ENCODE measurements around the gene TBC1D20. TPM values are rescaled to one million over a fixed set of nuclear protein-coding genes. Genes with fewer than 3 reads are reported as not detected.
"Not testable (repeated sequence)": the region's sequence is repeated elsewhere in the genome, so short reads cannot be mapped to it uniquely, and the experiment has no call there.

The TBC1D20 gene, protein sequence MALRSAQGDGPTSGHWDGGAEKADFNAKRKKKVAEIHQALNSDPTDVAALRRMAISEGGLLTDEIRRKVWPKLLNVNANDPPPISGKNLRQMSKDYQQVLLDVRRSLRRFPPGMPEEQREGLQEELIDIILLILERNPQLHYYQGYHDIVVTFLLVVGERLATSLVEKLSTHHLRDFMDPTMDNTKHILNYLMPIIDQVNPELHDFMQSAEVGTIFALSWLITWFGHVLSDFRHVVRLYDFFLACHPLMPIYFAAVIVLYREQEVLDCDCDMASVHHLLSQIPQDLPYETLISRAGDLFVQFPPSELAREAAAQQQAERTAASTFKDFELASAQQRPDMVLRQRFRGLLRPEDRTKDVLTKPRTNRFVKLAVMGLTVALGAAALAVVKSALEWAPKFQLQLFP
- total RNA-seq (ENCODE audit: low replicate concordance), result 31.8 and 33.2 TPM in 2 replicates
- long read RNA-seq, partial matches to known transcripts, result 3 of 9 reads
- long read RNA-seq, other reads (novel, unspliced or antisense), result 6 of 9 reads

DNA sequence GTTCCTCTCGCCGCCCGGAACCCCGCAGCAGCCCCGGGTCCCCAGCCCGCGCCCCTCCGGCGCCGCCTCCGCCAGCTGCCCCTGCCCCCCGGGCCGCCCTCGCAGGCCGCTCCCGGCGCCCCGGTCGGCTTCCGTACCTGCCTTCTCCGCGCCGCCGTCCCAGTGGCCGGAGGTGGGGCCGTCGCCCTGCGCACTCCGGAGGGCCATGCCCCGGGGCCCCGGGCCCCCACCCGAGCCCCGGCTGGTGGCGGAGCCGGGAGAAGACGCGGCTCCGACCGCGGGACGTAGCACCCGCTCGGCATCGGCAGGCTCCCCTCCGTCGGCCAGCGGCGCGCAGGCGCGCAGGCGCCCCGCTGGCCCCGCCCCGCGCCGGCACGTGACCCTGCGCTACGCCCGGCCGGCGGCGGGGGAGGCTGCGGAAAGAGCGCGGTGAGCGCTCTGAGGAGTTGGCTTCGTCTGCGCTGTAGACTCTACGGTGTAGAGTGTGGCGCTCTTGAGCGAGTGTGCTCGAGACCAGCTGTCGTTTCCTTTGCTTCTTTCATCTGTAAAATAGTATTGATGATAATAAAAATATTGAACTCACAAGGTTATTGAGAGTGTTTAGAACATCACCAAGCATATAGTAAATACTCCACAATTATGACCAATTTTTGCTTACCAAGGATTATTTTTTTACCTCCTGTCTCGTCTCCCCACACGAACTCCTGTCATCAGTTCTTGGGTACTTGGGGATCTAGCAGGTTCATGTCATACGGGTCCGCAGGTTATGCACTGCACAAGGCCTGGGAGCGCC, at the start of gene TBC1D20:
Gene TBC1D20, minus strand, starts transcription at position 335 of the 793 bp plus-strand sequence. Its CDS starts 128 bp downstream, at position 207.
- peaks cover 6% of the 10 kb centered on the region for H3K27me3 Mint-ChIP-seq
- peaks cover 31% of the 10 kb centered on the region for H3K4me1 Mint-ChIP-seq (ENCODE audit: unreplicated experiment)
- peak; percentile 13 for TF ChIP-seq CTCF (conservative IDR thresholded peaks at IDR 0.05)
- peaks cover 2% of the 10 kb centered on the region for H3K9me3 Mint-ChIP-seq
- DNase-seq (ENCODE audit: extremely low spot score, unreplicated experiment), result peak; percentile 89
- peak within 1 kb of the TSS; percentile 93 for H3K27ac Mint-ChIP-seq
- H3K36me3 Mint-ChIP-seq, result no peaks in the 10 kb centered on the region
- H3K4me3 Mint-ChIP-seq, result peak within 1 kb of the TSS; percentile 98

- H3K27me3 Mint-ChIP-seq; H3K9me3 Mint-ChIP-seq; H3K4me3 Mint-ChIP-seq; DNase-seq (ENCODE audit: extremely low spot score, unreplicated experiment): not testable (repeated sequence)
- Mint-ChIP-seq H3K27ac (peak overlapping the region; percentile 68), H3K4me1 (ENCODE audit: unreplicated experiment) (peaks cover 26% of the 10 kb centered on the region), H3K36me3 (peaks cover 47% of the 10 kb centered on the region)
Measured at GRCh38 chr20:510328-511057, 48.2 kb upstream of the TBC1D20 start.

DNA sequence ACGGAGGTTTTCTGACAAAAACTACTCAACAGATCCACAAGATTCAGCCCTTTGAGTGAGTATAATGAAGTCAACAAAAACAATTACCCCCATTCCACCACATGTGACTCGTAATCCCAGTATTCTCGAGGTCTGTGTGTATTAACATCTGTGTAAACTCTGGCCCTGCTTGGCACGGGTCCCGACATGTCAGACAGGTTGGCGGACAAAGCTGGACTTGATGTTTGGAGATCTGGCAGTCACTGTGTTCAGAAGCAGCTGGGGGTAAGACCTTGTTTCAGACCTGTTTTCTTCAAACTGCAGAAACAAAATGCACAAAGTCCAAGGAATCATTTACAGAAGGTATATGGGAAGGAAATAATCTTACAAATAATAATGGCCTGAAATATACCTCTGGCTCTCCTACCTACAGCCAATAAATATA, 46.0 kb upstream of the TBC1D20 start:
- H3K9me3 Mint-ChIP-seq; DNase-seq (ENCODE audit: extremely low spot score, unreplicated experiment); H3K27ac Mint-ChIP-seq; H3K27me3 Mint-ChIP-seq; H3K4me3 Mint-ChIP-seq: not testable (repeated sequence)
- H3K36me3 Mint-ChIP-seq, result peaks cover 34% of the 10 kb centered on the region
- peaks cover 14% of the 10 kb centered on the region for H3K4me1 Mint-ChIP-seq (ENCODE audit: unreplicated experiment)

GRCh38 chr20:507761-508332, 45.5 kb upstream of the TBC1D20 start:
- peaks cover 39% of the 10 kb centered on the region for H3K36me3 Mint-ChIP-seq
- no peaks in the 10 kb centered on the region for H3K27me3 Mint-ChIP-seq
- H3K4me3 Mint-ChIP-seq, result no peak overlapping the region
- H3K27ac Mint-ChIP-seq, result no peak overlapping the region
- no peaks in the 10 kb centered on the region for H3K9me3 Mint-ChIP-seq
- no peak for DNase-seq (ENCODE audit: extremely low spot score, unreplicated experiment)
- no peak for TF ChIP-seq CTCF (conservative IDR thresholded peaks at IDR 0.05)
- peaks cover 14% of the 10 kb centered on the region for H3K4me1 Mint-ChIP-seq (ENCODE audit: unreplicated experiment)

DNA sequence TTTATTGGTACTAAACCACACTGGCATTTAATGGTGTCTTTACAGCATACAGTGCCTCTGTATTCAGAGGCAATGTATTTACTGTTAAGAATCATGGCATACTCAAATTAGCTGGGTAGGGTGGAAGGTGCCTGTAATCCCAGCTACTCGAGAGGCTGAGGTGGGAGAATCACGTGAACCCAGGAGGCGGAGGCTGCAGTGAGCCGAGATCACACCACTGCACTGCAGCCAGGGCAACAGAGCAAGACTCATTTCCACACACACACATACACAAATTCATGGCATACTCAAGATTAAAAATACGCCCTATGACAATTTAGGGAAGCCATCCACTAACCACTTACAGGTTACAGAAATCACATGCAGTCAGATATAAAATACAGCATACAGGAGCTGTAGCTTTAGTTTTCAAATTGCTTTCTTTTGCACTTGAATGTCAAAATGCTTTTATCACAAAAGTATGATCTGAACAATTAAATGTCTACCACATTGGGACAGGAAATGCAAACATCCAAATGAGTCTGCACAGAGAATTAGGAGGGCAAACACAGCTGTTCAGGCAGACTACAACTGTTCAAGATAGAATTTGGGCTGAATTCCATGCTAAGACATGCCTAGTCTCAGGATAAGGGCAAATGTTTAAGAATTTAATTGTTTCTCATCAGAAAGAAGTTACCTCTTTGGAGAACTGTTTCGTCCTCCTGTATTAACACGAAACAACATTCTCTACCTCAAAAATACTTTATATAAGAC, 44.8 kb upstream of the TBC1D20 start:
- no peak for TF ChIP-seq CTCF (conservative IDR thresholded peaks at IDR 0.05)
- peaks cover 14% of the 10 kb centered on the region for H3K4me1 Mint-ChIP-seq (ENCODE audit: unreplicated experiment)
- no peaks in the 10 kb centered on the region for H3K27me3 Mint-ChIP-seq
- DNase-seq (ENCODE audit: extremely low spot score, unreplicated experiment), result no peak
- no peak overlapping the region for H3K27ac Mint-ChIP-seq
- peaks cover 44% of the 10 kb centered on the region for H3K36me3 Mint-ChIP-seq
- H3K9me3 Mint-ChIP-seq, result no peaks in the 10 kb centered on the region
- no peak overlapping the region for H3K4me3 Mint-ChIP-seq
